DOHH2 (cell line): ENCODE results near the gene MAP4K3.

Source experiments
- H3F3A ChIP-seq: fragments of 200-600 bp; sonication (generic), shearing (Covaris generic); 2 replicates; pipeline ENCODE4 v1.6.0; 2016; ENCODE audit warnings: antibody characterized with exemption, mild to moderate bottlenecking; ENCODE audit not compliant: control insufficient read depth, insufficient read depth
- H3K27ac ChIP-seq: fragments of 200-600 bp; sonication (generic); 2 replicates; pipeline ENCODE4 v1.5.1; 2014; ENCODE audit warnings: low read depth, mild to moderate bottlenecking, low read length, moderate library complexity
- H3K27me3 ChIP-seq: fragments of 200-600 bp; sonication (generic); 2 replicates; pipeline ENCODE4 v1.6.1; 2014; ENCODE audit warnings: mild to moderate bottlenecking, low read length, mixed read lengths; ENCODE audit not compliant: control insufficient read depth
- H3K36me3 ChIP-seq: fragments of 200-600 bp; sonication (generic); 2 replicates; pipeline ENCODE4 v1.6.1; 2014; ENCODE audit warnings: mild to moderate bottlenecking, low read length, moderate library complexity, mixed read lengths; ENCODE audit not compliant: control insufficient read depth
- H3K4me1 ChIP-seq: fragments of 200-600 bp; sonication (generic); 2 replicates; pipeline ENCODE4 v1.6.1; 2014; ENCODE audit warnings: mild to moderate bottlenecking, low read length, mixed read lengths; ENCODE audit not compliant: control insufficient read depth
- H3K4me2 ChIP-seq: fragments of 200-600 bp; sonication (generic); 2 replicates; pipeline ENCODE4 v1.6.0; 2014; ENCODE audit warnings: mild to moderate bottlenecking, low read length, moderate library complexity
- H3K4me3 ChIP-seq: fragments of 200-600 bp; sonication (generic); 2 replicates; pipeline ENCODE4 v1.5.1; 2014; ENCODE audit warnings: mild to moderate bottlenecking, low read length, mixed read lengths
- H3K79me2 ChIP-seq: fragments of 200-600 bp; sonication (generic); 2 replicates; pipeline ENCODE4 v1.6.1; 2014; ENCODE audit warnings: mild to moderate bottlenecking, low read length, mixed read lengths; ENCODE audit not compliant: control insufficient read depth
- H3K9me2 ChIP-seq: fragments of 200-600 bp; sonication (generic); replicated peaks from 2 replicates; pipeline ENCODE4 v1.6.1; 2014; ENCODE audit warnings: mild to moderate bottlenecking, low read length, mixed read lengths; ENCODE audit not compliant: control insufficient read depth
- H3K9me3 ChIP-seq: fragments of 200-600 bp; sonication (generic); 2 replicates; pipeline ENCODE4 v1.6.1; 2014; ENCODE audit warnings: antibody characterized with exemption, low read length, mixed read lengths; ENCODE audit not compliant: control insufficient read depth, insufficient read depth
- H4K20me1 ChIP-seq: fragments of 200-600 bp; sonication (generic); 2 replicates; pipeline ENCODE4 v1.6.0; 2014; ENCODE audit warnings: low read depth, mild to moderate bottlenecking, antibody characterized with exemption, low read length, moderate library complexity; ENCODE audit not compliant: control insufficient read depth, insufficient read depth
- CTCF ChIP-seq: fragments of 200-600 bp; sonication (generic); IDR thresholded peaks from one replicate; pipeline ENCODE4 v1.5.1; 2014; ENCODE audit warnings: antibody characterized with exemption, mild to moderate bottlenecking, low read depth, low read length; ENCODE audit not compliant: poor library complexity, severe bottlenecking
- EZH2phosphoT487 ChIP-seq: fragments of 200-600 bp; sonication (generic); IDR thresholded peaks from 2 replicates; pipeline ENCODE4 v1.6.1; 2017; ENCODE audit warnings: borderline replicate concordance, mild to moderate bottlenecking, antibody characterized with exemption, low read length, moderate library complexity, mixed read lengths

The MAP4K3 gene

GRCh38 chr2:39350658-39351057, 86.4 kb downstream of the MAP4K3 start:
- no peak overlapping the region for H3K4me3 ChIP-seq
- H4K20me1 ChIP-seq = no peaks in the 10 kb centered on the region
- no peaks in the 10 kb centered on the region for H3K27me3 ChIP-seq
- H3K79me2 ChIP-seq = no peaks in the 10 kb centered on the region
- TF ChIP-seq CTCF = no peak
- TF ChIP-seq EZH2phosphoT487 = no peak
- no peaks in the 10 kb centered on the region for H3K9me3 ChIP-seq
- H3K9me2 ChIP-seq = no peaks in the 10 kb centered on the region
- no peak overlapping the region for H3K4me2 ChIP-seq
- no peaks in the 10 kb centered on the region for H3K36me3 ChIP-seq
- no peaks in the 10 kb centered on the region for H3F3A ChIP-seq
- no peak overlapping the region for H3K27ac ChIP-seq
- H3K4me1 ChIP-seq = no peaks in the 10 kb centered on the region

GRCh38 chr2:39338502-39338901, 98.6 kb downstream of the MAP4K3 start:
- H3F3A ChIP-seq = no peaks in the 10 kb centered on the region
- H3K4me2 ChIP-seq = no peak overlapping the region
- H3K4me3 ChIP-seq = no peak overlapping the region
- H3K9me2 ChIP-seq = no peaks in the 10 kb centered on the region
- no peak overlapping the region for H3K27ac ChIP-seq
- H3K4me1 ChIP-seq = no peaks in the 10 kb centered on the region
- H3K79me2 ChIP-seq = no peaks in the 10 kb centered on the region
- H3K9me3 ChIP-seq = no peaks in the 10 kb centered on the region
- no peak for TF ChIP-seq CTCF
- no peak for TF ChIP-seq EZH2phosphoT487
- no peaks in the 10 kb centered on the region for H3K36me3 ChIP-seq
- no peaks in the 10 kb centered on the region for H3K27me3 ChIP-seq
- no peaks in the 10 kb centered on the region for H4K20me1 ChIP-seq

GRCh38 chr2:39335930-39336329, 101.2 kb downstream of the MAP4K3 start:
- H3K9me3 ChIP-seq = no peaks in the 10 kb centered on the region
- no peaks in the 10 kb centered on the region for H3K36me3 ChIP-seq
- no peak for TF ChIP-seq EZH2phosphoT487
- no peak overlapping the region for H3K27ac ChIP-seq
- H3K9me2 ChIP-seq = no peaks in the 10 kb centered on the region
- no peaks in the 10 kb centered on the region for H3F3A ChIP-seq
- H3K79me2 ChIP-seq = no peaks in the 10 kb centered on the region
- no peaks in the 10 kb centered on the region for H3K27me3 ChIP-seq
- no peak overlapping the region for H3K4me3 ChIP-seq
- no peaks in the 10 kb centered on the region for H3K4me1 ChIP-seq
- H3K4me2 ChIP-seq = no peak overlapping the region
- no peaks in the 10 kb centered on the region for H4K20me1 ChIP-seq

GRCh38 chr2:39334978-39335377, 102.1 kb downstream of the MAP4K3 start:
- no peaks in the 10 kb centered on the region for H3K79me2 ChIP-seq
- no peaks in the 10 kb centered on the region for H3K9me3 ChIP-seq
- no peaks in the 10 kb centered on the region for H3K27me3 ChIP-seq
- no peaks in the 10 kb centered on the region for H3K4me1 ChIP-seq
- no peak overlapping the region for H3K27ac ChIP-seq
- H4K20me1 ChIP-seq = no peaks in the 10 kb centered on the region
- H3K36me3 ChIP-seq = no peaks in the 10 kb centered on the region
- no peaks in the 10 kb centered on the region for H3F3A ChIP-seq
- TF ChIP-seq EZH2phosphoT487 = no peak
- no peak for TF ChIP-seq CTCF
- no peak overlapping the region for H3K4me3 ChIP-seq
- H3K4me2 ChIP-seq = no peak overlapping the region
- H3K9me2 ChIP-seq = no peaks in the 10 kb centered on the region
